ENCODE measurements around the gene TK1. TPM values are rescaled to one million over a fixed set of nuclear protein-coding genes. Genes with fewer than 3 reads are reported as not detected.
A peak's percentile ranks its signal among the peaks of the same experiment; 100 is the strongest.

The TK1 gene
- total and polyA plus RNA-seq, 7 experiments from 2014 or later: 0.20 to 57.7 (median 0.29) TPM; not detected in 2

GRCh38 chr17:78163881-78164747 lies 22.7 kb downstream of the TK1 start:
- Mint-ChIP-seq H3K36me3 (no peaks in the 10 kb centered on the region), H3K27ac (no peak overlapping the region), H3K4me1 (peaks cover 0 to 6% (median 0%) of the 10 kb centered on the region in 7 donors), H3K9me3 (no peaks in the 10 kb centered on the region), H3K27me3 (no peaks in the 10 kb centered on the region), H3K4me3 (no peak overlapping the region)
- Histone ChIP-seq H3K36me3 (ENCODE audit: control insufficient read depth in 2 of 3, insufficient read depth in 3 of 3, low read length in 3 of 3) (no peaks in the 10 kb centered on the region), H3K27ac (ENCODE audit: low read depth, low read length) (no peak overlapping the region), H3K4me3 (ENCODE audit: low read length) (no peak overlapping the region), H3K4me1 (ENCODE audit: control insufficient read depth in 2 of 2, insufficient read depth in 2 of 2, low read length in 2 of 2) (peaks cover 0 to 4% of the 10 kb centered on the region in 2 donors), H3K27me3 (ENCODE audit: control insufficient read depth in 2 of 2, insufficient read depth in 2 of 2, low read length in 2 of 2) (no peaks in the 10 kb centered on the region), H3K9me3 (ENCODE audit: control insufficient read depth in 2 of 3, low read length in 3 of 3) (no peaks in the 10 kb centered on the region)
- DNase-seq: no peak
- CTCF ChIA-PET: no interaction called here
- POLR2A ChIA-PET: interaction anchor here (1.0 to 1.1 kb wide), 2 partner anchors 29 to 43 kb away, joined by 3 read pairs; no protein-coding TSS in a partner anchor
- intact Hi-C loops (cut with micrococcal nuclease): no loop called here
- ATAC-seq: no peak

- H3K4me3 Mint-ChIP-seq: no peak overlapping the region
- no peaks in the 10 kb centered on the region for H3K9me3 ChIP-seq (ENCODE audit: control insufficient read depth in 2 of 3, low read length in 3 of 3)
- peaks cover 0 to 6% (median 0%) of the 10 kb centered on the region in 7 donors for H3K4me1 Mint-ChIP-seq
- no peaks in the 10 kb centered on the region for H3K9me3 Mint-ChIP-seq
- H3K36me3 Mint-ChIP-seq: no peaks in the 10 kb centered on the region
- no peaks in the 10 kb centered on the region for H3K4me1 ChIP-seq (ENCODE audit: control insufficient read depth in 2 of 2, insufficient read depth in 2 of 2, low read length in 2 of 2)
- H3K27ac ChIP-seq (ENCODE audit: low read depth, low read length): no peak overlapping the region
- no peaks in the 10 kb centered on the region for H3K27me3 Mint-ChIP-seq
- peak overlapping the region in 2 of 9 donors; percentile 9 to 27 for H3K27ac Mint-ChIP-seq
- DNase-seq: no peak
- POLR2A ChIA-PET: no interaction called here
- intact Hi-C loops (cut with micrococcal nuclease): no loop called here
- H3K27me3 ChIP-seq (ENCODE audit: control insufficient read depth in 2 of 2, insufficient read depth in 2 of 2, low read length in 2 of 2): no peaks in the 10 kb centered on the region
- peak; percentile 55 for ATAC-seq
- CTCF ChIA-PET: interaction anchor here (0.6 kb wide), 1 partner anchor 92 kb away, joined by 3 read pairs; no protein-coding TSS in a partner anchor
- no peaks in the 10 kb centered on the region for H3K36me3 ChIP-seq (ENCODE audit: control insufficient read depth in 2 of 3, insufficient read depth in 3 of 3, low read length in 3 of 3)
- H3K4me3 ChIP-seq (ENCODE audit: low read length): no peak overlapping the region
These were observed 27.2 kb downstream of the TK1 start for GRCh38 chr17:78159575-78160158.

DNA sequence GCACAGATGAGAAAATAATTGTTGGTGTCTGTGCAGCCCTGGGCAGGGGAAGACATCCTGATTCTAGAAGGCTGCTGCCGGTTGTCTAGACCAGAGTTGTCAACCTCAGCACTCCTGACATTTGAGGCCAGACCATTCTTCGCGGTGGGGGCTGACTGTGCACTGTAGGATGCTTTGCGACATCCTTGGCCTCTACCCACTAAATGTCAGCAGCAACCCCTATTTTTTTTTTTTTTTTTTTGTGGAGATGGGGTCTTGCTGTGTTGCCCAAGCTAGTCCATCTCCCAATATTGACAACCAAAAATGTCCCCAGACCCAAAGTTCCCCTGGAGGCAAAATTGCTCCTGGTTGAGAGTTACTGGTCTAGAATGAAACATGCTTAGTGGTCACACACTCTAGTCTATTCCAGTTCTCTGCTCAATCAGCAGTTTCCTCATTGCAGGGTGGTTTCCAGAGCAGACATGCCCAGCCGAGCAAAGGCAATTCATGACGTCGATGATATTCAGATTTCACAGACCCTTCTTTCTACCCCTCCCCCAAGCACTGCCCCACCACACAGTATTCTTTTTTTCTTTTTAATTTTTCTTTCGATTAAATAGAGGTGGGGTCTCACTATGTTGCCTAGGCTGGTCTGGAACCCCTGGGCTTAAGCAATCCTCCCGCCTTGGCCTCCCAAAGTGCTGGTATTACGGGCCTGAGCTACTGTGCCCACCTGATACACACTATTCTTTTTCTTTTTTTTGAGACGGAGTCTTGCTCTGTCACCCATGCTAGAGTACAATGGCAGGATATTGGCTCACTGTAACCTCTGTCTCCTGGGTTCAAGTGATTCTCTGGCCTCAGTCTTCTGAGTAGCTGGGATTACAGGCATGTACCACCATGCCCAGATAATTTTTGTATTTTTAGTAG lies 31.7 kb downstream of the TK1 start:
- Mint-ChIP-seq H3K4me3 (no peak overlapping the region), H3K27me3 (no peaks in the 10 kb centered on the region), H3K4me1 (peaks cover 0 to 6% (median 0%) of the 10 kb centered on the region in 7 donors), H3K9me3 (no peaks in the 10 kb centered on the region), H3K27ac (peak overlapping the region in 1 of 9 donors; percentile 42), H3K36me3 (no peaks in the 10 kb centered on the region)
- Histone ChIP-seq H3K27ac (ENCODE audit: low read depth, low read length) (no peak overlapping the region), H3K27me3 (ENCODE audit: control insufficient read depth in 2 of 2, insufficient read depth in 2 of 2, low read length in 2 of 2) (no peaks in the 10 kb centered on the region), H3K9me3 (ENCODE audit: control insufficient read depth in 2 of 3, low read length in 3 of 3) (no peaks in the 10 kb centered on the region), H3K36me3 (ENCODE audit: control insufficient read depth in 2 of 3, insufficient read depth in 3 of 3, low read length in 3 of 3) (no peaks in the 10 kb centered on the region), H3K4me3 (ENCODE audit: low read length) (no peak overlapping the region), H3K4me1 (ENCODE audit: control insufficient read depth in 2 of 2, insufficient read depth in 2 of 2, low read length in 2 of 2) (no peaks in the 10 kb centered on the region)
- ATAC-seq: peak; percentile 85
- DNase-seq: no peak
- CTCF ChIA-PET: interaction anchor here (0.7 kb wide), 1 partner anchor 255 kb away, joined by 4 read pairs; no protein-coding TSS in a partner anchor
- POLR2A ChIA-PET: interaction anchor here (0.6 kb wide), 1 partner anchor 128 kb away, joined by 4 read pairs; no protein-coding TSS in a partner anchor
- intact Hi-C loops (cut with micrococcal nuclease): no loop called here

- CTCF ChIA-PET: no interaction called here
- H3K4me3 ChIP-seq (ENCODE audit: low read length): no peak overlapping the region
- intact Hi-C loops (cut with micrococcal nuclease): no loop called here
- H3K4me1 ChIP-seq (ENCODE audit: control insufficient read depth in 2 of 2, insufficient read depth in 2 of 2, low read length in 2 of 2): peaks cover 0 to 4% of the 10 kb centered on the region in 2 donors
- ATAC-seq: no peak
- Mint-ChIP-seq H3K4me3 (no peak overlapping the region), H3K27ac (no peak overlapping the region), H3K36me3 (no peaks in the 10 kb centered on the region), H3K9me3 (no peaks in the 10 kb centered on the region), H3K4me1 (peaks cover 7 to 19% (median 14%) of the 10 kb centered on the region in 7 donors), H3K27me3 (peaks cover 0 to 4% (median 0%) of the 10 kb centered on the region in 5 donors)
- H3K36me3 ChIP-seq (ENCODE audit: control insufficient read depth in 2 of 3, insufficient read depth in 3 of 3, low read length in 3 of 3): no peaks in the 10 kb centered on the region
- POLR2A ChIA-PET: interaction anchor here (0.5 to 27.0 kb wide), 4 partner anchors 8 to 723 kb away, joined by 3 to 898 read pairs (median 4); partner anchors contain the start of genes TMC6 and TMC8
- no peak for DNase-seq
- H3K9me3 ChIP-seq (ENCODE audit: control insufficient read depth in 2 of 3, low read length in 3 of 3): no peaks in the 10 kb centered on the region
- H3K27ac ChIP-seq (ENCODE audit: low read depth, low read length): no peak overlapping the region
- H3K27me3 ChIP-seq (ENCODE audit: control insufficient read depth in 2 of 2, insufficient read depth in 2 of 2, low read length in 2 of 2): no peaks in the 10 kb centered on the region
These were observed 35.3 kb downstream of the TK1 start for GRCh38 chr17:78151514-78152008.

- peaks cover 0 to 11% of the 10 kb centered on the region in 2 donors for H3K4me1 ChIP-seq (ENCODE audit: control insufficient read depth in 2 of 2, insufficient read depth in 2 of 2, low read length in 2 of 2)
- DNase-seq (no peak), ATAC-seq (no peak)
- ChIA-PET CTCF (interaction anchor here (0.6 to 2.9 kb wide), 3 partner anchors 28 to 817 kb away, joined by 3 to 13 read pairs (median 4); no protein-coding TSS in a partner anchor), POLR2A (interaction anchor here (27.0 kb wide), 1 partner anchor 19 kb away, joined by 898 read pairs; the partner anchor contains the start of genes TMC6 and TMC8)
- no peaks in the 10 kb centered on the region for H3K9me3 ChIP-seq (ENCODE audit: control insufficient read depth in 2 of 3, low read length in 3 of 3)
- intact Hi-C loops (cut with micrococcal nuclease): loop anchor here in 1 of 2 donors (10.0 kb wide), 1 partner anchor 66 kb away; the partner anchor contains the start of gene BIRC5
- Mint-ChIP-seq H3K36me3 (no peaks in the 10 kb centered on the region), H3K4me3 (no peak overlapping the region), H3K4me1 (peaks cover 11 to 29% (median 23%) of the 10 kb centered on the region in 7 donors), H3K27me3 (peaks cover 0 to 4% (median 0%) of the 10 kb centered on the region in 5 donors), H3K9me3 (no peaks in the 10 kb centered on the region), H3K27ac (peak overlapping the region in 6 of 9 donors; percentile 28 to 73 (median 48))
- H3K36me3 ChIP-seq (ENCODE audit: control insufficient read depth in 2 of 3, insufficient read depth in 3 of 3, low read length in 3 of 3): no peaks in the 10 kb centered on the region
- H3K27me3 ChIP-seq (ENCODE audit: control insufficient read depth in 2 of 2, insufficient read depth in 2 of 2, low read length in 2 of 2): no peaks in the 10 kb centered on the region
- H3K4me3 ChIP-seq (ENCODE audit: low read length): no peak overlapping the region
- no peak overlapping the region for H3K27ac ChIP-seq (ENCODE audit: low read depth, low read length)
These were observed 38.4 kb downstream of the TK1 start for GRCh38 chr17:78148286-78149016.

All from naive thymus-derived CD4-positive, alpha-beta T cell (primary cell).